ENCODE measurements around the gene ELAVL1.

The ELAVL1 gene

GRCh38 chr19:7988307-7988706 lies 17.1 kb downstream of the ELAVL1 start:
- Histone ChIP-seq H3K27ac (ENCODE audit: low read depth, low read length) (peak overlapping the region; percentile 50), H3K4me3 (ENCODE audit: low read length) (no peak overlapping the region), H2BK120ac (ENCODE audit: low read depth, low read length) (no peak overlapping the region), H3K4ac (ENCODE audit: low read depth, low read length) (no peak overlapping the region), H3K4me2 (ENCODE audit: low read length) (no peak overlapping the region), H3K4me1 (ENCODE audit: control insufficient read depth, low read depth, low read length) (peaks cover 4% of the 10 kb centered on the region), H3K79me1 (ENCODE audit: low read length) (peaks cover 42% of the 10 kb centered on the region), H3K56ac (ENCODE audit: low read length) (peak overlapping the region; percentile 56), H2BK5ac (ENCODE audit: low read length) (no peak overlapping the region), H4K8ac (ENCODE audit: low read depth, low read length) (no peak overlapping the region), H2BK15ac (replicated peaks; ENCODE audit: low read depth) (no peak overlapping the region), H3K27me3 (ENCODE audit: insufficient read depth, low read length, poor library complexity) (no peaks in the 10 kb centered on the region), H4K5ac (ENCODE audit: low read length) (no peak overlapping the region), H3K79me2 (ENCODE audit: control insufficient read depth, insufficient read depth, low read length) (peaks cover 61% of the 10 kb centered on the region), H2AK5ac (ENCODE audit: low read length) (no peak overlapping the region), H3K23ac (ENCODE audit: low read length) (no peak overlapping the region), H3K9ac (ENCODE audit: low read length) (no peak overlapping the region), H3K18ac (ENCODE audit: low read length) (no peak overlapping the region), H3K36me3 (ENCODE audit: control insufficient read depth, insufficient read depth, low read length) (peaks cover 18% of the 10 kb centered on the region)
- WGBS (ENCODE audit: extremely low coverage, insufficient coverage, low lambda C conversion rate), result no CpG with 5 or more reads among the region's 5 CpGs
- peak; percentile 64 for DNase-seq

- peaks cover 53% of the 10 kb centered on the region for H3K79me2 ChIP-seq (ENCODE audit: control insufficient read depth, insufficient read depth, low read length)
- peaks cover 20% of the 10 kb centered on the region for H3K36me3 ChIP-seq (ENCODE audit: control insufficient read depth, insufficient read depth, low read length)
- no CpG with 5 or more reads among the region's 17 CpGs for WGBS (ENCODE audit: extremely low coverage, insufficient coverage, low lambda C conversion rate)
- no peaks in the 10 kb centered on the region for H3K27me3 ChIP-seq (ENCODE audit: insufficient read depth, low read length, poor library complexity)
- H4K5ac ChIP-seq (ENCODE audit: low read length), result no peak overlapping the region
- H3K79me1 ChIP-seq (ENCODE audit: low read length), result peaks cover 47% of the 10 kb centered on the region
- no peak for DNase-seq
- no peak overlapping the region for H3K27ac ChIP-seq (ENCODE audit: low read depth, low read length)
- no peak overlapping the region for H3K4ac ChIP-seq (ENCODE audit: low read depth, low read length)
- no peak overlapping the region for H2BK5ac ChIP-seq (ENCODE audit: low read length)
- H2BK120ac ChIP-seq (ENCODE audit: low read depth, low read length), result no peak overlapping the region
- H4K8ac ChIP-seq (ENCODE audit: low read depth, low read length), result no peak overlapping the region
- H3K4me2 ChIP-seq (ENCODE audit: low read length), result no peak overlapping the region
- no peak overlapping the region for H2BK15ac ChIP-seq (replicated peaks; ENCODE audit: low read depth)
- H3K56ac ChIP-seq (ENCODE audit: low read length), result no peak overlapping the region
- no peak overlapping the region for H3K18ac ChIP-seq (ENCODE audit: low read length)
- H2AK5ac ChIP-seq (ENCODE audit: low read length), result no peak overlapping the region
- peaks cover 4% of the 10 kb centered on the region for H3K4me1 ChIP-seq (ENCODE audit: control insufficient read depth, low read depth, low read length)
- no peak overlapping the region for H3K23ac ChIP-seq (ENCODE audit: low read length)
- no peak overlapping the region for H3K9ac ChIP-seq (ENCODE audit: low read length)
- H3K4me3 ChIP-seq (ENCODE audit: low read length), result no peak overlapping the region
Measured at GRCh38 chr19:7987114-7987768, 18.2 kb downstream of the ELAVL1 start.

- WGBS (ENCODE audit: extremely low coverage, insufficient coverage, low lambda C conversion rate), result no CpG with 5 or more reads among the region's 23 CpGs
Measured at GRCh38 chr19:7986321-7987113, 18.9 kb downstream of the ELAVL1 start.

GRCh38 chr19:7985481-7985911 lies 19.9 kb downstream of the ELAVL1 start:
- Histone ChIP-seq H3K27ac (ENCODE audit: low read depth, low read length) (no peak overlapping the region), H2BK120ac (ENCODE audit: low read depth, low read length) (no peak overlapping the region), H2AK5ac (ENCODE audit: low read length) (no peak overlapping the region), H3K4me1 (ENCODE audit: control insufficient read depth, low read depth, low read length) (peaks cover 2% of the 10 kb centered on the region), H2BK5ac (ENCODE audit: low read length) (no peak overlapping the region), H3K23ac (ENCODE audit: low read length) (no peak overlapping the region), H3K79me2 (ENCODE audit: control insufficient read depth, insufficient read depth, low read length) (peaks cover 43% of the 10 kb centered on the region), H3K79me1 (ENCODE audit: low read length) (peaks cover 44% of the 10 kb centered on the region), H3K36me3 (ENCODE audit: control insufficient read depth, insufficient read depth, low read length) (peaks cover 19% of the 10 kb centered on the region), H3K56ac (ENCODE audit: low read length) (no peak overlapping the region), H3K9ac (ENCODE audit: low read length) (no peak overlapping the region), H4K5ac (ENCODE audit: low read length) (no peak overlapping the region), H3K4me3 (ENCODE audit: low read length) (no peak overlapping the region), H4K8ac (ENCODE audit: low read depth, low read length) (no peak overlapping the region), H3K18ac (ENCODE audit: low read length) (no peak overlapping the region), H3K4ac (ENCODE audit: low read depth, low read length) (no peak overlapping the region), H2BK15ac (replicated peaks; ENCODE audit: low read depth) (no peak overlapping the region), H3K4me2 (ENCODE audit: low read length) (no peak overlapping the region), H3K27me3 (ENCODE audit: insufficient read depth, low read length, poor library complexity) (no peaks in the 10 kb centered on the region)
- DNase-seq, result no peak
- WGBS (ENCODE audit: extremely low coverage, insufficient coverage, low lambda C conversion rate), result no CpG with 5 or more reads among the region's 7 CpGs

More at GRCh38 chr19:7986321-7987113, 18.9 kb downstream of the ELAVL1 start:
- H3K4me3 ChIP-seq (ENCODE audit: low read length), result no peak overlapping the region
- no peak overlapping the region for H3K9ac ChIP-seq (ENCODE audit: low read length)
- H2BK15ac ChIP-seq (replicated peaks; ENCODE audit: low read depth), result no peak overlapping the region
- H3K27me3 ChIP-seq (ENCODE audit: insufficient read depth, low read length, poor library complexity), result no peaks in the 10 kb centered on the region
- no peak for DNase-seq
- H3K23ac ChIP-seq (ENCODE audit: low read length), result no peak overlapping the region
- no peak overlapping the region for H4K5ac ChIP-seq (ENCODE audit: low read length)
- no peak overlapping the region for H2BK120ac ChIP-seq (ENCODE audit: low read depth, low read length)
- peaks cover 19% of the 10 kb centered on the region for H3K36me3 ChIP-seq (ENCODE audit: control insufficient read depth, insufficient read depth, low read length)
- no peak overlapping the region for H3K27ac ChIP-seq (ENCODE audit: low read depth, low read length)
- H3K56ac ChIP-seq (ENCODE audit: low read length), result no peak overlapping the region
- H3K4me1 ChIP-seq (ENCODE audit: control insufficient read depth, low read depth, low read length), result peaks cover 4% of the 10 kb centered on the region
- H3K79me2 ChIP-seq (ENCODE audit: control insufficient read depth, insufficient read depth, low read length), result peaks cover 52% of the 10 kb centered on the region
- H3K79me1 ChIP-seq (ENCODE audit: low read length), result peaks cover 51% of the 10 kb centered on the region
- H2AK5ac ChIP-seq (ENCODE audit: low read length), result no peak overlapping the region
- H3K4ac ChIP-seq (ENCODE audit: low read depth, low read length), result no peak overlapping the region
- H3K4me2 ChIP-seq (ENCODE audit: low read length), result no peak overlapping the region
- no peak overlapping the region for H4K8ac ChIP-seq (ENCODE audit: low read depth, low read length)
- H3K18ac ChIP-seq (ENCODE audit: low read length), result no peak overlapping the region
- no peak overlapping the region for H2BK5ac ChIP-seq (ENCODE audit: low read length)

DNA sequence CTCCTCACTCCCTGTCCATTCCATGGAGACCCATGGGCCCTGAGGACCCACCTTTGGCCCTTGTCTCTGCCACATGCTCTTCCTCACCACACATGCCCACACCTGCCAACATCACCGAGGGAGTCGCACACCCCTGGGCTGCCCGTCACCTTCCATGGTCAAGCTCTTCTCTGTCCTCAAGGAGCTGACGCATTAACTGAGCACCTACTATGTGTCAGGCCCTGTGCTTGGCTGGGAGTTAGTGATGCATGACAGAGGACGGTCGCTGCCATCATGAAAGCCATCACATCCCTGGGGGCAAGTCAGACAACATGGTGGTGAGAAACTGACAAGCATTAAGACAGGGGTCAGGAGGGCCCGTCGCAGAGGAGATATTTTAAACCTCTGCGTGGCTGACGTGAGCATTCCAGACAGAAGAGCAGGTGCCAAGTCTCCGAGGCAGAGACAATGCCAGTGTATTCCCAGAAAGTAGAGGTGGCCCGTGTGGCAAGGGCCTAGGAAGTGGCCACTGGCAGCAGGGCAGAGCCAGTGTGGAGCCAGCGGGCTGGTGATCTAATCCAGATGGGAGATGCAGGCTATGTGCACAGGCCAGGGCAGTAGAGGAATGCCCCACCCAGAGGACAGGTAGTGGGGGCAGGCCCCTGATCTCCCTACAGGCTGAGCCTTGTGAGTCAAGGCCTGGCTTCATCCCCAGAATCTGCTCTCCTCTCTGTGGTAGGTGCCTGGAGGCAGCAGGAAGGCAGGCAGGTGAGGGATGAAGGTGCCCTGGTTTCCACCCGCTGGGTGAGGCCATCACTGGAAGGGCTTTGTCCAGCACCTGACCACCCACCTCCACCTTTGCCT lies 21.2 kb downstream of the ELAVL1 start:
- Histone ChIP-seq H3K27ac (ENCODE audit: low read depth, low read length) (no peak overlapping the region), H3K9ac (ENCODE audit: low read length) (no peak overlapping the region), H3K23ac (ENCODE audit: low read length) (no peak overlapping the region), H3K79me2 (ENCODE audit: control insufficient read depth, insufficient read depth, low read length) (peaks cover 43% of the 10 kb centered on the region), H2BK15ac (replicated peaks; ENCODE audit: low read depth) (no peak overlapping the region), H3K4ac (ENCODE audit: low read depth, low read length) (no peak overlapping the region), H3K79me1 (ENCODE audit: low read length) (peaks cover 45% of the 10 kb centered on the region), H3K18ac (ENCODE audit: low read length) (no peak overlapping the region), H2BK5ac (ENCODE audit: low read length) (no peak overlapping the region), H3K4me2 (ENCODE audit: low read length) (no peak overlapping the region), H3K36me3 (ENCODE audit: control insufficient read depth, insufficient read depth, low read length) (peaks cover 23% of the 10 kb centered on the region), H3K56ac (ENCODE audit: low read length) (no peak overlapping the region), H4K8ac (ENCODE audit: low read depth, low read length) (no peak overlapping the region), H2AK5ac (ENCODE audit: low read length) (no peak overlapping the region), H4K5ac (ENCODE audit: low read length) (no peak overlapping the region), H3K27me3 (ENCODE audit: insufficient read depth, low read length, poor library complexity) (no peaks in the 10 kb centered on the region), H3K4me1 (ENCODE audit: control insufficient read depth, low read depth, low read length) (no peaks in the 10 kb centered on the region), H3K4me3 (ENCODE audit: low read length) (no peak overlapping the region), H2BK120ac (ENCODE audit: low read depth, low read length) (no peak overlapping the region)
- WGBS (ENCODE audit: extremely low coverage, insufficient coverage, low lambda C conversion rate), result no CpG with 5 or more reads among the region's 14 CpGs
- DNase-seq, result no peak

Measured in mesendoderm (in vitro differentiated cells).